ENCODE data around the gene ANKRD55.

ANKRD55 gene

DNA sequence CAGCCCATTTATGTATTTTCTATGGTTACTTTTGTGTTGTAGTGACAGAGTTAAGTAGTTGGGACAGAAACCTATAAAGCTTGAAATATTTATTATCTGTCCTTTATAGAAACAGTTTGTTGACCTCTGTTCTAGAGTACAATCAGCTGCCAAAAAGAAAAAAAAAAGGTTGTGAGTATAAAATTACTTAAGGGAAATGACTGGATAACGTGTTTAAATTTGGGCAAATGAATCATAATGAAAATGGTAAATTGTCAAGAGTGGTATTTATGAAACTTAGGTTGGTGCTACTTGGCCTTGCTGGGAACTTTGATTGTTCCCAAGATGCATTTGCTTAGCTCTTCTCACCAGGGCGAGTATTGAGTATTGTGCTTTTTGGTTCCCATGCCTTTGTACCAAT lies 168.1 kb downstream of the ANKRD55 start:
- H3K36me3 ChIP-seq (ENCODE audit: insufficient read depth, low read depth, low read length): no peaks in the 10 kb centered on the region
- no peak overlapping the region for H3K4me3 ChIP-seq (ENCODE audit: low read length)
- no peaks in the 10 kb centered on the region for H3K4me1 ChIP-seq (ENCODE audit: insufficient read depth, low read length)
- H3K27ac ChIP-seq (ENCODE audit: low read length): no peak overlapping the region
- no peaks in the 10 kb centered on the region for H3K27me3 ChIP-seq (ENCODE audit: insufficient read depth, low read length)
- no peak overlapping the region for H3K9ac ChIP-seq (ENCODE audit: low read depth, low read length)
- H3K9me3 ChIP-seq (ENCODE audit: insufficient read depth, low read depth, low read length): no peaks in the 10 kb centered on the region

DNA sequence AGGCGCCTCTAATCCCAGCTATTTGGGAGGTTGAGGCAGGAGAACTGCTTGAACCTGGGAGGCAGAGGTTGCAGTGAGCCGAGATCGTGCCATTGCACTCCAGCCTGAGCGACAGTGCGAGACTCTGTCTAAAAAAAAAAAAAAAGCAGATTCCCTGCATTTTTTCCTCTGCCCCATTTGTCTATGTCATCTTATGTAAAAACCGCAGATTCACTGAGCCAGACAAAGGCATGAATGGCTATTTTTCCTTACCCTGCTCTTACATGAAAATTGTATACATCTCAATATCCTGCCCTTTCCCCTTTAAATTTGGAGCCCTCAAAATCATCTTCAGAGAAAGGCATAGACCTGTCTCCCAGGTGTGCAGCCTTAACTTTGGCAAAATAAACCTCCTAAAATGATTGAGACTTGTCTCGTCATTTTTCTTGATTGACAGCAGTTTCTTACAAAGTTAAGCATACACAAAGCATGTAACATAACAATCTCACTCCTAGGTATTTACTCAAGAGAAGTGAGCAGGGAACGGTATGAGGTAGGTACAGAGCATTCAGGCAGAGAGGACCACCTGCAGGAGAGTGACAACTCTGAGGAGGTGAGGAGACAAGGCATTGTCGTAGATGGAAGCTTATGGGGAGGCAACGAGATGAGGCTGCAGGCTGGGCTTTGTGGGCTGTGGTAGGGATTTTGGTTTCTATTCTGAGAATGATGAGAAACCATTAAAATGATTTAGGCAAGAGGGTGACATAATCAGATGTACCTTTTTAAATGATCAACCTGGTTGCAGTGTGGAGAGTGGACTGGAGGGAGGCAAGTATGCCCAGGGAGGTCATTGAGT lies 172.6 kb downstream of the ANKRD55 start:
- Histone ChIP-seq H3K27ac (ENCODE audit: low read length) (no peak overlapping the region), H3K36me3 (ENCODE audit: insufficient read depth, low read depth, low read length) (no peaks in the 10 kb centered on the region), H3K9me3 (ENCODE audit: insufficient read depth, low read depth, low read length) (no peaks in the 10 kb centered on the region), H3K4me3 (ENCODE audit: low read length) (no peak overlapping the region), H3K27me3 (ENCODE audit: insufficient read depth, low read length) (no peaks in the 10 kb centered on the region), H3K9ac (ENCODE audit: low read depth, low read length) (no peak overlapping the region), H3K4me1 (ENCODE audit: insufficient read depth, low read length) (no peaks in the 10 kb centered on the region)

DNA sequence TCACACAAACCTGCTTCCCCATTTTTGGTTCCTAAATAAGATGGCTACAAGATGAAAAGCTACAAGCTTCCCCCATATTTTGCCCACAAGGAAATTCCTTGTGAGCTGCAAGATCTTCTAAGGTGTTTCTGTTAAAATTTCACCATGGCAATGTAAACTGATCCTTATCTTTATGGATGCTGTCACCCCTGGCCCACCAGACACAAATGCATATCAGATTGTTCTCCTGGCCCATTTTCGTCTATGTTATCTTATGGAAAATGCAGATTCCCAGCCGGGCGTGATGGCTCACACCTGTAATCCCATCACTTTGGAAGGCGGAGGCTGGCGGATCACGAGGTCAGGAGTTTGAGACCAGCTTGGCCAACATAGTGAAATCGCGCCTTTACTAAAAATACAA lies 173.3 kb downstream of the ANKRD55 start:
- Histone ChIP-seq H3K27ac (ENCODE audit: low read length) (no peak overlapping the region), H3K27me3 (ENCODE audit: insufficient read depth, low read length) (no peaks in the 10 kb centered on the region), H3K36me3 (ENCODE audit: insufficient read depth, low read depth, low read length) (no peaks in the 10 kb centered on the region), H3K9ac (ENCODE audit: low read depth, low read length) (no peak overlapping the region), H3K4me1 (ENCODE audit: insufficient read depth, low read length) (no peaks in the 10 kb centered on the region), H3K4me3 (ENCODE audit: low read length) (no peak overlapping the region), H3K9me3 (ENCODE audit: insufficient read depth, low read depth, low read length) (no peaks in the 10 kb centered on the region)

DNA sequence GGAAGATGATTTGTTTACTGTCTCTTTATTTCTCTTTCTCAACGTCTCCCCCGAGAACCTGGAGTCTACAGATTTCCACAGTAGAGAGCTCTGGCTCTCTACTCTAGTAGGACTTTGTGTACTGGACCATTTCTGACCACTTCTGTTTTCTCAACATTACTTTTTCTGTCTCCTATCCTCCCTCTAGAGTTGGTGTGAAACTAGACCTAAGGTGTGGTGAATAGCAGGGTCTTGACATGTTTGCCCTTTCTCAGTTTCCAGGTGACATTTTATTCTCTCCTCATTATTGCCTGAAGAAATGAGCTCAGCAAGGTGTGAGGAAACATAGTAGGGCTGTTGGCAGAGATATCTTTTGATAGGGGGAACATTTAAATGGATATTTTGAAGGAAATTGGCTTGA lies 176.3 kb downstream of the ANKRD55 start:
- H3K27ac ChIP-seq (ENCODE audit: low read length): no peak overlapping the region
- no peaks in the 10 kb centered on the region for H3K36me3 ChIP-seq (ENCODE audit: insufficient read depth, low read depth, low read length)
- no peaks in the 10 kb centered on the region for H3K27me3 ChIP-seq (ENCODE audit: insufficient read depth, low read length)
- H3K9ac ChIP-seq (ENCODE audit: low read depth, low read length): no peak overlapping the region
- H3K4me1 ChIP-seq (ENCODE audit: insufficient read depth, low read length): no peaks in the 10 kb centered on the region
- H3K4me3 ChIP-seq (ENCODE audit: low read length): no peak overlapping the region
- H3K9me3 ChIP-seq (ENCODE audit: insufficient read depth, low read depth, low read length): no peaks in the 10 kb centered on the region

DNA sequence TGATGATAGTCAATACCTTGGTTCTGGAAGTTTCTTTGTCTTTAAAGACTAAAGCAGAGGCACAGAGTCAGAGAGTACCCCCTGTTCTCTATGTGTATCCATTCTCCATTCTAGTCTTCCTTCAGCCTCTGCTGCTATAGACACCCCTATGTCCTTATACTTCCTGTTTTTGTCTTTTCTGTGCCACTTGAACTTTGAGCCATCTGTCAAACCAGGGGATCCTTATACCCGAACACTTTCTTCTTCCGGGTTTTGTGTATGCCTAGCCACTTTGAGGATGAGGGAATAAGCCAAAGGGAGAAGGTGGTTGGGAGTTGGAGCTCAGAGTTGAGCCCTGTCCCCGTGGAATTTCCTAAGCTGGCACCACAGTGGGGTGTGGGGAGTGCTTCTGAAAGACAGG lies 177.3 kb downstream of the ANKRD55 start:
- Histone ChIP-seq H3K9ac (ENCODE audit: low read depth, low read length) (no peak overlapping the region), H3K36me3 (ENCODE audit: insufficient read depth, low read depth, low read length) (no peaks in the 10 kb centered on the region), H3K4me1 (ENCODE audit: insufficient read depth, low read length) (no peaks in the 10 kb centered on the region), H3K27ac (ENCODE audit: low read length) (no peak overlapping the region), H3K4me3 (ENCODE audit: low read length) (no peak overlapping the region), H3K9me3 (ENCODE audit: insufficient read depth, low read depth, low read length) (no peaks in the 10 kb centered on the region), H3K27me3 (ENCODE audit: insufficient read depth, low read length) (no peaks in the 10 kb centered on the region)

DNA sequence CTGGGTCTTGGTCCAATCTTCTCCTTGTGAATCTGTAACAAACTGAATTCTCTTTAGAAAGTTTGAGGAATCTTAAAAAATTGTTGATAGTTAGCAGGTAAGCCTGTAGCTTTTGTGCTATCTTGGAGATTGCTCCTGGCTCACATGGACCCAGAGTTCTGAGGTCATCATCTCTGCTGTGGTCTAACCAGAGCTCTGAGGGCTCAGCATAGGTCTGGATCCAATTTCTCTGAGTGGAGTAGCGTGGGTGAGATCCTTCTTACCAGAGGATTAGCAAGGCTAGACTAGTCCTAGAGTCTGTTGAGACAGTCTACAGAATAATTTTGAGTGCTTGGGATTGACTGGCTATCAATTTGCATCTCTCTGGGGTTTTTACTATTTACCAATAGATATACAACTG lies 177.8 kb downstream of the ANKRD55 start:
- Histone ChIP-seq H3K36me3 (ENCODE audit: insufficient read depth, low read depth, low read length) (no peaks in the 10 kb centered on the region), H3K4me1 (ENCODE audit: insufficient read depth, low read length) (no peaks in the 10 kb centered on the region), H3K9ac (ENCODE audit: low read depth, low read length) (no peak overlapping the region), H3K27me3 (ENCODE audit: insufficient read depth, low read length) (no peaks in the 10 kb centered on the region), H3K9me3 (ENCODE audit: insufficient read depth, low read depth, low read length) (no peaks in the 10 kb centered on the region), H3K27ac (ENCODE audit: low read length) (no peak overlapping the region), H3K4me3 (ENCODE audit: low read length) (no peak overlapping the region)

DNA sequence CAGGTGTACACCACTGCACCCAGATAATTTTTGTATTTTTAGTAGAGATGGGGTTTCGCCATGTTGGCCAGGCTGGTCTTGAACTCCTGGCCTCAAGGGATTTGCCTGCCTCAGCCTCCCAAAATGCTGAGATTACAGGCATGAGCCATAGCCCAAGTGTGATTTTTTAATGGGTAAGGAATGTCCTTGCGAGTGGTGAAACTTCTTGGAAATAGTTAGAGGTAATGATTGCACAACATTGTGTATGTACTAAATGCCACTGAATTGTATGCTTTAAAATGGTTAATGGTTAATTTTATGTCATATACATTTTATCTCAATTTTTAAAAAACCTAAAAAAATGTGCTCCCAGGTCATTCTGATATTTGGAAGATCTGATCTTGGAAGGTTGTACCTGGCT lies 178.5 kb downstream of the ANKRD55 start:
- Histone ChIP-seq H3K27me3 (ENCODE audit: insufficient read depth, low read length) (no peaks in the 10 kb centered on the region), H3K4me1 (ENCODE audit: insufficient read depth, low read length) (no peaks in the 10 kb centered on the region), H3K9me3 (ENCODE audit: insufficient read depth, low read depth, low read length) (no peaks in the 10 kb centered on the region), H3K4me3 (ENCODE audit: low read length) (no peak overlapping the region), H3K9ac (ENCODE audit: low read depth, low read length) (no peak overlapping the region), H3K27ac (ENCODE audit: low read length) (no peak overlapping the region), H3K36me3 (ENCODE audit: insufficient read depth, low read depth, low read length) (no peaks in the 10 kb centered on the region)

DNA sequence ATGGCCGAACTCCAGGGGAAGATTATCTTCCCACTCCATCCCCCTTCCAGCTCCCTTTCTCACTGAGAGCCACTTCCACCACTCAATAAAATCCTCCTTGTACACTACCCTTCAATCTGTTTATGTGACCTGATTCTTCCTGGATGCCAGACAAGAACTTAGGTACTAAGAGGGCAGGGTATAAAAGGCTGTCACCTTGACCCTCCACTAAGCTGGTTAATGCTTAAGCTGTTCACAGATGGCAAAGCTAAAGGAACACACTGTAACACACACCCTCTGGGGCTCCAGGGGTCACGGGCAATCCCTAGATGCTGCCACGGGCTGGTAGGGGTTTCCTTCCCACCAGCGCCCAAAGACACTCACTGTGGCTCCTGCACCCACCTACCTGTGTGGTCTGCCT lies 179.8 kb downstream of the ANKRD55 start:
- Histone ChIP-seq H3K27ac (ENCODE audit: low read length) (no peak overlapping the region), H3K27me3 (ENCODE audit: insufficient read depth, low read length) (no peaks in the 10 kb centered on the region), H3K9me3 (ENCODE audit: insufficient read depth, low read depth, low read length) (no peaks in the 10 kb centered on the region), H3K4me3 (ENCODE audit: low read length) (no peak overlapping the region), H3K9ac (ENCODE audit: low read depth, low read length) (no peak overlapping the region), H3K36me3 (ENCODE audit: insufficient read depth, low read depth, low read length) (no peaks in the 10 kb centered on the region), H3K4me1 (ENCODE audit: insufficient read depth, low read length) (no peaks in the 10 kb centered on the region)

DNA sequence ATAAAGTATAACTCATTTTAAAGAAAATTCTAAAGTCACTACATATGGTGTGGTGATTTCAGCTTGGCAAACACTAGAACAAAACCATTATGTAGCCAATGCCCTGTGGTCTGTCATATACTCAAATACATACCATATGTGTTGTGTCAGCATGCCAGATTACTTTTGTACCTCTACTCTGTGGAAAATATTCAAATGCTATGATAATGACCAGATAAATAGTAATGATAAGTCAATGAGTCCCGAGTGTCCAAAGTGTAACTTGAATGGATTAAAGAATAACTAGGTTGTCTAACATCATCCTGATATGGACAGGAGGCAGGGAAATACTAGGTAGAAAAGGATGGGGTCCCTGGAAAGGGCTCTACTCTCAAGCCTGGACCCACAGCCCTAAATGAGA lies 180.4 kb downstream of the ANKRD55 start:
- Histone ChIP-seq H3K4me3 (ENCODE audit: low read length) (no peak overlapping the region), H3K9ac (ENCODE audit: low read depth, low read length) (no peak overlapping the region), H3K4me1 (ENCODE audit: insufficient read depth, low read length) (no peaks in the 10 kb centered on the region), H3K36me3 (ENCODE audit: insufficient read depth, low read depth, low read length) (no peaks in the 10 kb centered on the region), H3K27ac (ENCODE audit: low read length) (no peak overlapping the region), H3K9me3 (ENCODE audit: insufficient read depth, low read depth, low read length) (no peaks in the 10 kb centered on the region), H3K27me3 (ENCODE audit: insufficient read depth, low read length) (no peaks in the 10 kb centered on the region)

DNA sequence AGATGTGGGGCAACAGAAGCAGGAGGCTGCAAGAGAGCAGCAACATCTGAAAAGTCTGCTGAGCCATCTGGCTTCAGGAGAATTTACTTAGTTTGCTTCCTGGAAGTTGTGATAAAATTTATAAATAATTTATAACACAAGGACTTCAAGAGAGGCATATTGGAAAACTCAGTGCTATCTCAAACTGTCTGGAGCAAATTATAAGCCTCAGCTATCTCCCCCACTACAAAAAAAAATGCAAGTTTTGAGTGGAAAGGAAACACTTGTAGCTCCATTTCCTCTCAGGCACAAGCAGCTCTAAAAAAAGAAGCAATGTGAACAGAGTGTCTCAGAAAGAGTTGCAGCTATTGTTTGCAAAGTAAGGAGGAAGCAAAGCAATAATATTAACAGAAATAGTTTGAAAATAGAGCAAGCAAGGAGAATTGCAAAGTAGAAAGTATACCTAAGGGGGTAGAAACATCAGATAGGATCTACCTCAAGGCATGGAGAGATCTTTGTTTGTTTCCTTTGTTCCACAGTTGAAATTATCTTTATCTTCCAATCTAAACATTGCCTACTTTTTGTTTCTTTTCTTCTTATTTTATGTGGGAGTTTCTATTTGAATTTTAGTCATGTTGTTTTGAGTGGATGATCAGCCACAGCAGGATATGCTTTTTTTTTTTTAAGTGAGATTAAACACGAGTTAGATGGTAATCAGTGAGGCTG lies 182.4 kb downstream of the ANKRD55 start:
- Histone ChIP-seq H3K9me3 (ENCODE audit: insufficient read depth, low read depth, low read length) (no peaks in the 10 kb centered on the region), H3K4me3 (ENCODE audit: low read length) (no peak overlapping the region), H3K27me3 (ENCODE audit: insufficient read depth, low read length) (no peaks in the 10 kb centered on the region), H3K36me3 (ENCODE audit: insufficient read depth, low read depth, low read length) (no peaks in the 10 kb centered on the region), H3K4me1 (ENCODE audit: insufficient read depth, low read length) (no peaks in the 10 kb centered on the region), H3K27ac (ENCODE audit: low read length) (no peak overlapping the region), H3K9ac (ENCODE audit: low read depth, low read length) (no peak overlapping the region)

Data from iPS-20b (cell line).